GM21381 (cell line): Measurements from ENCODE around the gene CPB2.

Experiments
- ATAC-seq: cut with Tn5 transposase; IDR thresholded peaks from one replicate; pipeline ENCODE4 v1.9.1; 2021; ENCODE audit warnings: mild to moderate bottlenecking, moderate library complexity; ENCODE audit not compliant: unreplicated experiment

Gene CPB2

DNA sequence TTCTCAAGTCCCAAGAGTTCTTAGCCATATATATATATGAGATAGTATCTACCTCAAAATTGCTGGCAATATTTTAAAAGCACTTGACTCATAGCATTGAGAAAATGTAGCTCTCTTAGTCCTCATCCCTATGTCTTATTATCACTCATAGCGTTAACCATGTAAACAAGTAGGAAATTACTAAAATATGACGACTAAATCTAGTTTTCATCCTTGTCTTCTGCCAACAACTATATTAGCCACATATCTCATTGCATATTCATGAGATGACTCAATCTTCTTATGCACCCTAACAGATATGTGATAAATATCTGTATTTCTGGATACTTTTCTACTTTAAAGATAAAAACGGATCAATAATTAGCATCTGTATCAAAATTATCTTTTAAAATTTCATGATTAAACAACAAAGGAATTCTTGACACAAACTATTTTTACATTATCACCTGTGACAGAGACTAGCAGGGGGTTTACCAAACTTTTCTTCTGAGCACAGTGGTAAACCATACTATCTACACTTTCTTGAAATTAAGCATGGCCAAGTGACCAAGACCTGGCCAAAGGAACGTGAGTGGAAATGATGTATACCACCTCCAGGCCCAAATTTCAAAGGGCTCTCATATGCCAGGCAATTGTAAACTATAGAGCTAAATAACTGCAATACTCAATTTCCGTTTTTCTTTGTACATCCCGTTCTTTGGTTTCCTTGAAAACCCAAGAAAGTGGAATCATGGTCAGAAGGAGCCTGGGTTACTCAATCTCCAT lies 98.0 kb downstream of the CPB2 start:
- ATAC-seq = no peak

DNA sequence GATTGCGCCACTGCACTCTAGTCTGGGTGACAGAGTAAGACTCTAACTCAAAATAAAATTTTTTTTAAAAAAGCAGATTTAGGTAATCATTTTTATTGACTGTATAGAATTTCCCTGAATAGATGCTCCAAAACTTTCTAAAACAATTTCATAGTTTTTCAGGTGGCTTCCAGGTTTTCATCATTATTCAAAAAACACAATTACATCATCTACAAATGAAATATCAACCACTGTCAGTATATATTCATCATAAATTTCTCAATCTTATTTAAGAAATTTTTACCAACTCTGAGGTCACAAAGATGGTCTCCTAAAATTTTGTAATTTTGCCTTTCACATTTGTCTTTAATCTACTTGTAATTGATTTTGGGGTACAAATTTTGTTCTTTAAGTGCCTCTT lies 100.3 kb downstream of the CPB2 start:
- no peak for ATAC-seq
